ENCODE results near the gene HIGD2A.

The HIGD2A gene

GRCh38 chr5:176369934-176370711 lies 18.4 kb upstream of the HIGD2A start:
- no peak for DNase-seq

GRCh38 chr5:176371621-176372539 lies 16.7 kb upstream of the HIGD2A start:
- no peak for DNase-seq

- no peak for DNase-seq
These were observed 15.3 kb upstream of the HIGD2A start for GRCh38 chr5:176373100-176373818.

GRCh38 chr5:176379881-176380280 lies 8.7 kb upstream of the HIGD2A start:
- no peak for DNase-seq

- no peak for DNase-seq
These were observed 7.1 kb upstream of the HIGD2A start for GRCh38 chr5:176381423-176381822.

GRCh38 chr5:176381979-176382378 lies 6.6 kb upstream of the HIGD2A start:
- DNase-seq: no peak

GRCh38 chr5:176382721-176383120 lies 5.8 kb upstream of the HIGD2A start:
- DNase-seq: no peak

- DNase-seq: no peak
These were observed 5.2 kb upstream of the HIGD2A start for GRCh38 chr5:176383248-176383905.

- DNase-seq: no peak
These were observed 4.6 kb upstream of the HIGD2A start for GRCh38 chr5:176383961-176384360.

GRCh38 chr5:176384366-176384930 lies 4.1 kb upstream of the HIGD2A start:
- no peak for DNase-seq

- DNase-seq: no peak
These were observed 3.6 kb upstream of the HIGD2A start for GRCh38 chr5:176384991-176385390.

- no peak for DNase-seq
These were observed 2.1 kb upstream of the HIGD2A start for GRCh38 chr5:176386491-176386890.

GRCh38 chr5:176387384-176387925 lies 1.1 kb upstream of the HIGD2A start:
- no peak for DNase-seq

GRCh38 chr5:176388003-176388443 lies 528 bp upstream of the HIGD2A start:
- DNase-seq: no peak

GRCh38 chr5:176389135-176390123 lies 878 bp downstream of the HIGD2A start:
- DNase-seq: no peak

- DNase-seq: no peak
These were observed 2.9 kb downstream of the HIGD2A start for GRCh38 chr5:176391479-176391878.

GRCh38 chr5:176391999-176392398 lies 3.4 kb downstream of the HIGD2A start:
- DNase-seq: no peak

- no peak for DNase-seq
These were observed 4.0 kb downstream of the HIGD2A start for GRCh38 chr5:176392526-176392925.

- no peak for DNase-seq
These were observed 5.5 kb downstream of the HIGD2A start for GRCh38 chr5:176394096-176394495.

GRCh38 chr5:176394881-176395675 lies 6.5 kb downstream of the HIGD2A start:
- no peak for DNase-seq
